SK-N-SH (cell line): ENCODE measurements around the gene CAV3. TPM values are rescaled to one million over a fixed set of nuclear protein-coding genes. Genes with fewer than 3 reads are reported as not detected.

Source experiments
- CTCF ChIA-PET: fragments of 300-600, 350-600 bp; formaldehyde crosslinking; extraction: SDS; loops from one replicate; lab custom pipeline; 2021; lab: Yijun Ruan, JAX
- POLR2A ChIA-PET: fragments of 350-600 bp; sonication (Branson Sonifier 250); formaldehyde crosslinking; extraction: SDS; loops from one replicate; lab custom pipeline; 2020; ENCODE audit warnings: antibody characterized with exemption, inconsistent platforms; lab: Yijun Ruan, JAX
- DNase-seq: peaks from one replicate; pipeline ENCODE4 v3.0.0; 2012
- H2AFZ ChIP-seq: fragments of 200-600 bp; sonication (generic); 2 replicates; pipeline ENCODE4 v1.8.1; 2016; ENCODE audit warnings: antibody characterized with exemption, mild to moderate bottlenecking, low read depth
- H3F3A ChIP-seq: fragments of 200-600 bp; sonication (generic); replicated peaks from 2 replicates; pipeline ENCODE3; 2016; ENCODE audit warnings: antibody characterized with exemption, mild to moderate bottlenecking; ENCODE audit not compliant: insufficient read depth
- H3K27ac ChIP-seq, 2 experiments: fragments of 200-500 bp in 1 of 2; fragments of 200-600 bp in 1 of 2; sonication (Bioruptor generic) in 1 of 2; sonication (generic), shearing (Covaris generic) in 1 of 2; 2 replicates each; pipeline versions ENCODE4 v1.5.1 to v1.6.1; 2014 to 2016; ENCODE audit warnings: low read depth in 2 of 2, inconsistent platforms in 1 of 2, low read length in 1 of 2, mild to moderate bottlenecking in 1 of 2, mixed read lengths in 1 of 2
- H3K27me3 ChIP-seq: fragments of 200-600 bp; sonication (generic), shearing (Covaris generic); 2 replicates; pipeline ENCODE4 v1.6.1; 2016; ENCODE audit warnings: mixed run types; ENCODE audit not compliant: insufficient read depth
- H3K36me3 ChIP-seq, 2 experiments: fragments of 200-500 bp in 1 of 2; fragments of 200-600 bp in 1 of 2; sonication (Bioruptor generic) in 1 of 2; sonication (generic) in 1 of 2; replicated peaks in 1 of 2; 2 replicates each; pipeline versions ENCODE3 to v1.5.1; 2014 to 2016; ENCODE audit warnings: low read length in 1 of 2, mild to moderate bottlenecking in 1 of 2; ENCODE audit not compliant: insufficient read depth in 2 of 2, control insufficient read depth in 1 of 2
- H3K4me1 ChIP-seq, 2 experiments: fragments of 200-500 bp in 1 of 2; fragments of 200-600 bp in 1 of 2; sonication (Bioruptor generic) in 1 of 2; sonication (generic), shearing (Covaris generic) in 1 of 2; 2 replicates each; pipeline versions ENCODE4 v1.5.1 to v1.6.1; 2014 to 2016; ENCODE audit warnings: low read depth in 1 of 2, low read length in 1 of 2, mixed run types in 1 of 2; ENCODE audit not compliant: insufficient read depth in 2 of 2, control insufficient read depth in 1 of 2
- H3K4me2 ChIP-seq: fragments of 200-600 bp; sonication (generic), shearing (Covaris generic); 2 replicates; pipeline ENCODE4 v1.6.1; 2017; ENCODE audit warnings: mixed run types
- H3K4me3 ChIP-seq, 2 experiments: fragments of 200-500 bp in 1 of 2; fragments of 200-600 bp in 1 of 2; sonication (Bioruptor generic) in 1 of 2; sonication (generic), shearing (Covaris generic) in 1 of 2; 2 replicates each; pipeline versions ENCODE4 v1.5.1 to v1.8.1; 2014 to 2016; ENCODE audit warnings: low read depth in 2 of 2, inconsistent platforms in 1 of 2, low read length in 1 of 2, mild to moderate bottlenecking in 1 of 2, mixed read lengths in 1 of 2, moderate library complexity in 1 of 2
- H3K79me2 ChIP-seq: fragments of 200-600 bp; sonication (generic); 2 replicates; pipeline ENCODE4 v1.8.1; 2017; ENCODE audit warnings: mild to moderate bottlenecking; ENCODE audit not compliant: insufficient read depth
- H3K9ac ChIP-seq: fragments of 200-600 bp; sonication (generic); 2 replicates; pipeline ENCODE4 v1.6.1; 2017; ENCODE audit warnings: mixed run types
- H3K9me2 ChIP-seq: fragments of 200-600 bp; sonication (generic); 2 replicates; pipeline ENCODE4 v1.6.1; 2017; ENCODE audit warnings: mixed run types
- H3K9me3 ChIP-seq: fragments of 200-600 bp; sonication (generic); 2 replicates; pipeline ENCODE4 v1.6.1; 2017; ENCODE audit warnings: mixed run types, mild to moderate bottlenecking, moderate library complexity
- H4K20me1 ChIP-seq: fragments of 200-600 bp; sonication (generic); 2 replicates; pipeline ENCODE4 v1.6.1; 2017; ENCODE audit warnings: mild to moderate bottlenecking, mixed run types; ENCODE audit not compliant: insufficient read depth
- CHD2 ChIP-seq: fragments of 150-350 bp; IDR thresholded peaks from 2 replicates; pipeline ENCODE4 v1.6.1; 2018; ENCODE audit warnings: low read length; ENCODE audit not compliant: partially characterized antibody
- CTCF ChIP-seq: fragments of 200-600 bp; sonication (generic); IDR thresholded peaks from 2 replicates; pipeline ENCODE4 v1.6.1; 2017; ENCODE audit warnings: antibody characterized with exemption, mild to moderate bottlenecking, moderate library complexity
- ELF1 ChIP-seq: IDR thresholded peaks from 2 replicates; pipeline ENCODE4 v1.4.0; 2012
- EP300 ChIP-seq, 2 experiments: IDR thresholded peaks; 2 replicates each; pipeline versions ENCODE4 v1.4.0 to v1.6.1; 2012; ENCODE audit warnings: borderline replicate concordance in 1 of 2, low read depth in 1 of 2, low read length in 1 of 2
- JUND ChIP-seq: IDR thresholded peaks from 2 replicates; pipeline ENCODE4 v1.4.0; 2012
- MAX ChIP-seq: IDR thresholded peaks from 2 replicates; pipeline ENCODE4 v1.4.0; 2012; ENCODE audit warnings: low read depth
- MEF2A ChIP-seq: IDR thresholded peaks from 2 replicates; pipeline ENCODE4 v1.4.0; 2012; ENCODE audit warnings: low read depth, borderline replicate concordance
- NFIC ChIP-seq: IDR thresholded peaks from 2 replicates; pipeline ENCODE4 v1.4.0; 2012; ENCODE audit warnings: borderline replicate concordance
- RAD21 ChIP-seq: IDR thresholded peaks from 2 replicates; pipeline ENCODE4 v1.6.1; 2012; ENCODE audit warnings: mild to moderate bottlenecking, low read length
- RCOR1 ChIP-seq: fragments of 150-350 bp; IDR thresholded peaks from 2 replicates; pipeline ENCODE4 v1.6.1; 2017; ENCODE audit warnings: antibody characterized with exemption, low read length
- REST ChIP-seq: IDR thresholded peaks from 2 replicates; pipeline ENCODE4 v1.6.1; 2012; ENCODE audit warnings: mild to moderate bottlenecking, low read depth, low read length, moderate library complexity
- RFX5 ChIP-seq: IDR thresholded peaks from 2 replicates; pipeline ENCODE4 v1.6.1; 2012; ENCODE audit warnings: mild to moderate bottlenecking, improper control_type of control experiment, low read length
- SMC3 ChIP-seq: IDR thresholded peaks from 2 replicates; pipeline ENCODE4 v1.6.1; 2012; ENCODE audit warnings: low read depth, low read length, improper control_type of control experiment
- TCF12 ChIP-seq: IDR thresholded peaks from 2 replicates; pipeline ENCODE4 v1.4.0; 2012
- TEAD4 ChIP-seq: IDR thresholded peaks from 2 replicates; pipeline ENCODE4 v1.4.0; 2012; ENCODE audit warnings: mild to moderate bottlenecking, borderline replicate concordance; ENCODE audit not compliant: insufficient read depth
- WGBS: methylation state at CpG from one replicate; pipeline ENCODE4 v1.1.6; 2017; ENCODE audit warnings: low lambda C conversion rate; 5-methylcytosine and 5-hydroxymethylcytosine counted together
- polyA plus RNA-seq, 3 experiments: library from polyadenylated mRNA; depleted of rRNA; stranded (reverse); fragments of >200 nt; gene quantifications; 2 replicates each; pipeline ENCODE4 v1.2.3, GENCODE V29; 2012
- TF ChIP-seq, protein P1 (sequence below): IDR thresholded peaks from 2 replicates; pipeline ENCODE4; 2012

CAV3 gene
- polyA plus RNA-seq, 1 of the 3 experiments (the other 2 are of a cell fraction), result not detected

DNA sequence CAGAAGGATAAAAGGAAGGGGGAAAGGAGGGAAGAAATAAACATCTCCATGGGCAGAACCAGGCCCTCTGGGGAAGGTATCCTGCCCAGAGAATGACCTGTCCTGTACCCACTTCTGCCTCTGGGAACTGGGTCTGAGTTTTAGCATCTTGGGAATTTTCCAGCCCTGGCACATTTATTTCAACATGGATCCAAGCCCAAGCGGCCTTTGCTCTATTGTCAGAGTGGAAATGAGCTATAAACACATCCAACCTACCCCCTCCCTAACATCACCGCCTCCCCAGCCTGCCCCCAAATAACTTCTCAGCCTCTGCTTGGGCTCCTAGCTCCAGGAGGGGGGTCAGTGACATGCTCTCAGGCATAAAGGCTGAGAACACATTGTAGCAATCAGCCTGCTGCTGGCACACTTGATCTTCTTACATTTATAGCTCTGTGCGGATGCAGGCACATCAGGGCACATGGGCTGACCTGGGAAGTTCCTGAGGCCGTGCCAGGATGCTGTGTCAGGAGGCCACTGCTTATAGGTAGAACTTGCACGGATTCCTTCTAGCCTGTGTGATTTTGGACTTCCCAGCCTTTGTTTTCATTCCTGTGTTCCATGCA is 40.4 kb downstream of the CAV3 start:
- POLR2A ChIA-PET, result no interaction called here
- no peak overlapping the region for H3K27ac ChIP-seq
- H4K20me1 ChIP-seq, result no peaks in the 10 kb centered on the region
- H3K36me3 ChIP-seq, result no peaks in the 10 kb centered on the region
- H3K9me2 ChIP-seq, result no peaks in the 10 kb centered on the region
- H3K4me3 ChIP-seq, result no peak overlapping the region
- TF ChIP-seq MAX (no peak), RAD21 (no peak)
- no peaks in the 10 kb centered on the region for H3K79me2 ChIP-seq
- H3K4me1 ChIP-seq, result peaks cover 4 to 11% of the 10 kb centered on the region in 2 experiments; a peak in 3 of 4 replicates
- H3K4me2 ChIP-seq, result no peak overlapping the region
- DNase-seq, result no peak
- no peaks in the 10 kb centered on the region for H3K27me3 ChIP-seq
- WGBS, result 79% methylated on average over 5 of the region's 5 CpGs
- peaks cover 8% of the 10 kb centered on the region for H3F3A ChIP-seq
- CTCF ChIA-PET, result interaction anchor here (0.7 kb wide), 1 partner anchor 8 kb away, joined by 3 read pairs; no protein-coding TSS in a partner anchor
- H3K9me3 ChIP-seq, result no peaks in the 10 kb centered on the region
- H3K9ac ChIP-seq, result no peak overlapping the region
- H2AFZ ChIP-seq, result no peak overlapping the region

DNA sequence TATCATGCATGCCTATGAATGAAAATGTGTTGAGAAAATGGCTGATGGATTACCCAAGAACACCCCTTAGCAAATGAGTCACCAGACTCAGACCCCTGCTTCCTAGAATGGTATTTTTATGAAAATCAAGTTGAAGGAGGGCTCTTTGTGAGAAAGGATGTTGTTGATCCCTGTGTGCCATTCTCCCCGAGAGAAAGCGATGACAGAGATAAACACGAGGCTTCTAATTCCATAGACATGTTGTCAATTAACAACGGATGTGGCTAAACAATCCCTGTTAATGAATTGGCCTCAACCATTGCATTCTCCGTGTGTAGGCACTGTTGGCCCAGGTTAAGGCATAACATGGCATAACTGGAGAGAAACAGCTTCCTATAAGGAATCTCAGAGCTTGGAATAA is 41.6 kb downstream of the CAV3 start:
- WGBS, result 86% methylated on average over 5 of the region's 5 CpGs
- H3F3A ChIP-seq, result peaks cover 8% of the 10 kb centered on the region
- CTCF ChIA-PET, result no interaction called here
- TF ChIP-seq TEAD4 (no peak), MAX (no peak), SMC3 (no peak), RCOR1 (no peak), EP300 (IDR thresholded peaks at IDR 0.05; ENCODE audit: borderline replicate concordance in 1 of 2, low read depth in 1 of 2, low read length in 1 of 2) (no peak), CHD2 (no peak), ELF1 (no peak)
- TF ChIP-seq, all 33 proteins: peak for 0
- Histone ChIP-seq H4K20me1 (no peaks in the 10 kb centered on the region), H3K4me3 (no peak overlapping the region), H3K36me3 (no peaks in the 10 kb centered on the region), H3K79me2 (no peaks in the 10 kb centered on the region), H3K4me2 (no peak overlapping the region), H3K9me2 (no peaks in the 10 kb centered on the region), H3K4me1 (peaks cover 0 to 11% of the 10 kb centered on the region in 2 experiments; a peak in 1 of 4 replicates), H3K27me3 (no peaks in the 10 kb centered on the region), H3K27ac (0 out of 4 replicates have a peak overlapping the region, but pooled peaks of 1 of the 2 experiments have one; percentile 73), H2AFZ (no peak overlapping the region), H3K9ac (no peak overlapping the region), H3K9me3 (no peaks in the 10 kb centered on the region)
- DNase-seq, result no peak
- POLR2A ChIA-PET, result no interaction called here

DNA sequence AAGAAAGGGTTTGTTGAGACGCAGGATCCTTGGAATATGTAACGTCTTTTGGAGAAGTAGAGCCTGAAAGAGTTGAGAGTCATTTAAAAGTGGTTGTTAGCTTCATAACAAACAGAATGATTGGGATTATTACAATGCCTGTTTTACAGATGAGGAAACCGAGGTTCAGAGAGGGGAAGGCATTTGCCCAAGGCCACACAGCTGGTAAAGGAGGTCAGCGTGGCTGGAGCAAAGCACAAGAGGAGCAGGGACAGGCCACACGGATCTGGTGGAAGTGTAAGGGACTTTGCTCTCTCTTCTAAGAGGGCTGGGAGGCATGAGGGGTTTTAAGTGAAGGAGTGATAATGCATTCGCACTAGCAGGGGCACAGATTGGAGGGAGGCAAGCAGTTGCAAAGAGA is 42.0 kb downstream of the CAV3 start:
- Histone ChIP-seq H3K36me3 (no peaks in the 10 kb centered on the region), H3K79me2 (no peaks in the 10 kb centered on the region), H3K4me1 (peaks cover 0 to 11% of the 10 kb centered on the region in 2 experiments; a peak in 1 of 4 replicates), H4K20me1 (no peaks in the 10 kb centered on the region), H3K27ac (peak overlapping the region in 1 of 2 experiments; percentile 73; a peak in 2 of 4 replicates), H3K9me3 (no peaks in the 10 kb centered on the region), H3K9ac (no peak overlapping the region), H3K27me3 (no peaks in the 10 kb centered on the region), H3K4me3 (no peak overlapping the region), H3F3A (peaks cover 8% of the 10 kb centered on the region), H3K4me2 (no peak overlapping the region), H3K9me2 (no peaks in the 10 kb centered on the region), H2AFZ (no peak overlapping the region)
- POLR2A ChIA-PET, result no interaction called here
- DNase-seq, result no peak
- 93% methylated on average over 6 of the region's 6 CpGs for WGBS
- CTCF ChIA-PET, result no interaction called here
- TF ChIP-seq SMC3 (no peak), RFX5 (no peak), CTCF (no peak), JUND (no peak), NFIC (no peak), REST (no peak), TCF12 (no peak), MEF2A (no peak)
- TF ChIP-seq, protein P1, sequence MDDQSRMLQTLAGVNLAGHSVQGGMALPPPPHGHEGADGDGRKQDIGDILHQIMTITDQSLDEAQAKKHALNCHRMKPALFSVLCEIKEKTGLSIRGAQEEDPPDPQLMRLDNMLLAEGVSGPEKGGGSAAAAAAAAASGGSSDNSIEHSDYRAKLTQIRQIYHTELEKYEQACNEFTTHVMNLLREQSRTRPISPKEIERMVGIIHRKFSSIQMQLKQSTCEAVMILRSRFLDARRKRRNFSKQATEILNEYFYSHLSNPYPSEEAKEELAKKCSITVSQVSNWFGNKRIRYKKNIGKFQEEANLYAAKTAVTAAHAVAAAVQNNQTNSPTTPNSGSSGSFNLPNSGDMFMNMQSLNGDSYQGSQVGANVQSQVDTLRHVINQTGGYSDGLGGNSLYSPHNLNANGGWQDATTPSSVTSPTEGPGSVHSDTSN, result no peak
